GM12891 (cell line): ENCODE data around the gene CRIM1.

ENCODE experiments used
- DNase-seq: peaks from one replicate; pipeline ENCODE4 v3.0.0; 2011; ENCODE audit warnings: low spot score; ENCODE audit not compliant: insufficient read length
- FAIRE-seq: peaks from 2 replicates; lab custom pipeline; 2011; peaks lifted over from hg19 to GRCh38; lab: Jason Lieb, UNC
- PAX5 ChIP-seq: IDR thresholded peaks from 2 replicates; pipeline ENCODE4 v1.6.1; 2011; ENCODE audit warnings: low read length, moderate library complexity, mild to moderate bottlenecking; ENCODE audit not compliant: insufficient read depth, severe bottlenecking
- POLR2A ChIP-seq: IDR thresholded peaks from 2 replicates; pipeline ENCODE4 v1.6.1; 2011; ENCODE audit warnings: low read depth, low read length, control low read depth
- POLR2AphosphoS5 ChIP-seq: IDR thresholded peaks from 2 replicates; pipeline ENCODE4 v1.6.1; 2011; ENCODE audit warnings: low read depth, low read length, control low read depth
- POU2F2 ChIP-seq: IDR thresholded peaks from 2 replicates; pipeline ENCODE4 v1.6.1; 2011; ENCODE audit warnings: low read depth, mild to moderate bottlenecking, control low read depth, low read length, moderate library complexity
- SPI1 ChIP-seq: IDR thresholded peaks from 2 replicates; pipeline ENCODE4 v1.6.1; 2011; ENCODE audit warnings: low read depth, low read length, control low read depth
- TAF1 ChIP-seq: IDR thresholded peaks from 2 replicates; pipeline ENCODE4 v1.6.1; 2011; ENCODE audit warnings: low read depth, low read length, control low read depth

CRIM1 gene

GRCh38 chr2:36351291-36351690 is 4.3 kb upstream of the CRIM1 start:
- no peak for TF ChIP-seq TAF1
- DNase-seq (no peak), FAIRE-seq (no peak)

GRCh38 chr2:36351736-36352349 is 3.7 kb upstream of the CRIM1 start:
- no peak for TF ChIP-seq POLR2AphosphoS5
- TF ChIP-seq PAX5 = no peak
- no peak for TF ChIP-seq POLR2A
- no peak for TF ChIP-seq POU2F2
- TF ChIP-seq TAF1 = no peak
- TF ChIP-seq SPI1 = no peak
- FAIRE-seq = peak; percentile 85
- no peak for DNase-seq

GRCh38 chr2:36352701-36353100 is 2.9 kb upstream of the CRIM1 start:
- DNase-seq (no peak), FAIRE-seq (no peak)
- TF ChIP-seq POLR2A = no peak
- TF ChIP-seq TAF1 = no peak
- TF ChIP-seq SPI1 = no peak
- no peak for TF ChIP-seq POLR2AphosphoS5
- no peak for TF ChIP-seq POU2F2
- no peak for TF ChIP-seq PAX5

GRCh38 chr2:36354811-36355150 is 797 bp upstream of the CRIM1 start:
- DNase-seq (no peak), FAIRE-seq (no peak)
- TF ChIP-seq POU2F2 (no peak), SPI1 (no peak), PAX5 (no peak)

- no peak for TF ChIP-seq SPI1
- no peak for TF ChIP-seq PAX5
- TF ChIP-seq POLR2A = no peak
- no peak for TF ChIP-seq POLR2AphosphoS5
- TF ChIP-seq POU2F2 = no peak
- TF ChIP-seq TAF1 = no peak
- FAIRE-seq (no peak), DNase-seq (no peak)
These were observed 316 bp downstream of the CRIM1 start for GRCh38 chr2:36355890-36356297.

- TF ChIP-seq PAX5 (no peak), TAF1 (no peak), POLR2AphosphoS5 (no peak), POLR2A (no peak), POU2F2 (no peak), SPI1 (no peak)
- peak; percentile 23 for DNase-seq
- FAIRE-seq = no peak
These were observed 866 bp downstream of the CRIM1 start for GRCh38 chr2:36356298-36356989.

- peak; percentile 65 for TF ChIP-seq PAX5
- TF ChIP-seq SPI1 = peak; percentile 70
- no peak for TF ChIP-seq TAF1
- TF ChIP-seq POLR2AphosphoS5 = no peak
- TF ChIP-seq POLR2A = no peak
- TF ChIP-seq POU2F2 = no peak
- FAIRE-seq = peak; percentile 75
- DNase-seq = no peak
These were observed 1.6 kb downstream of the CRIM1 start for GRCh38 chr2:36356990-36357846.

GRCh38 chr2:36357847-36358659 is 2.5 kb downstream of the CRIM1 start:
- no peak for TF ChIP-seq TAF1
- TF ChIP-seq POLR2AphosphoS5 = no peak
- TF ChIP-seq POLR2A = no peak
- no peak for TF ChIP-seq POU2F2
- no peak for TF ChIP-seq SPI1
- TF ChIP-seq PAX5 = no peak
- DNase-seq (no peak), FAIRE-seq (no peak)

- DNase-seq (no peak), FAIRE-seq (no peak)
- TF ChIP-seq POU2F2 = no peak
These were observed 3.5 kb downstream of the CRIM1 start for GRCh38 chr2:36359067-36359466.
